WTC11 (cell line): Measurements from ENCODE around the gene TBCB.

Source experiments
- CTCF ChIP-seq: fragments of 200-600 bp; IDR thresholded peaks from 2 replicates; pipeline ENCODE4 v1.8.0; 2022; ENCODE audit warnings: antibody characterized with exemption
- SMAD3 ChIP-seq: sonication (generic); formaldehyde crosslinking; IDR thresholded peaks from 2 replicates; pipeline ENCODE4 v1.8.0; 2022; ENCODE audit warnings: missing genetic modification reagents, mild to moderate bottlenecking, borderline replicate concordance

- TF ChIP-seq CTCF (no peak), SMAD3 (no peak)
Observed at GRCh38 chr19:36092566-36092965, 22.7 kb upstream of the TBCB start.
